Measurements from ENCODE around the gene RPS6KC1. TPM values are rescaled to one million over a fixed set of nuclear protein-coding genes. Genes with fewer than 3 reads are reported as not detected.

Gene RPS6KC1
- polyA plus RNA-seq, 1 donor (not counting 4 experiments of a cell fraction or from before 2014, with no cell fraction given), result 13.0 TPM

DNA sequence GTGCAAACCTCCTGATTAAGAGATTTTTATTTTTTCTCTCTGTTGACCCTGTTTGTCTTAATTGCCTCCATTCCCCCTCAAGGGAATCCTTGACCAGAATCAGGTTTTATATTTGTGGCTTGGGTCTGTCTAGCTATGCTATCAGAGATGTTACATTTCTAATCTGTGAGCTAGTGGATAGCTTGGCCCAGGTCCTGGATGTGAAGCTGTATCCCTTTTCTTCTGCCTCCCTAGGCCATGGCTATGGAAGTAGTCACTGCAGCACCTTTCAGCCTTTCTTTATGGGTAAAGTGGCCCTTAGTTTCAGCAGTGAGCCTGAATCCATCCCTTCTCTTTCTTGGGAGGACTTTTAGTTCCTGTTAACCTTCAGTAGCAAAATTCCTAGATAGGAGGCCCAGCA is 18.4 kb upstream of the RPS6KC1 start:
- Histone ChIP-seq H2AFZ (ENCODE audit: control insufficient read depth, low read length) (no peak overlapping the region), H3K9me3 (ENCODE audit: control insufficient read depth, low read depth, low read length) (no peaks in the 10 kb centered on the region), H3K27ac (ENCODE audit: control insufficient read depth, insufficient read depth, low read length) (no peak overlapping the region), H3K4me2 (ENCODE audit: control insufficient read depth, extremely low read depth, insufficient read depth, low read depth, low read length) (no peak overlapping the region), H3K36me3 (ENCODE audit: control insufficient read depth in 2 of 2, extremely low read depth in 1 of 2, insufficient read depth in 2 of 2, low read length in 2 of 2) (no peaks in the 10 kb centered on the region), H3K27me3 (ENCODE audit: control insufficient read depth, extremely low read depth, insufficient read depth, low read length) (no peaks in the 10 kb centered on the region), H4K20me1 (ENCODE audit: control insufficient read depth, extremely low read depth, insufficient read depth, low read length) (no peaks in the 10 kb centered on the region), H3K4me1 (ENCODE audit: control insufficient read depth, extremely low read depth, insufficient read depth, low read length) (no peaks in the 10 kb centered on the region), H3K79me2 (ENCODE audit: control insufficient read depth, insufficient read depth, low read length) (no peaks in the 10 kb centered on the region), H3K4me3 (ENCODE audit: control insufficient read depth in 2 of 3, extremely low read depth in 1 of 3, insufficient read depth in 2 of 3, low read depth in 1 of 3, low read length in 3 of 3) (no peak overlapping the region), H3K9me1 (ENCODE audit: control insufficient read depth, extremely low read depth, insufficient read depth, low read length) (no peaks in the 10 kb centered on the region), H3K9ac (ENCODE audit: control insufficient read depth, extremely low read depth, insufficient read depth, low read length) (no peak overlapping the region)
- DNase-seq (ENCODE audit: low read depth, low spot score), result no peak
- FAIRE-seq, result no peak
- dilution Hi-C loops (cut with MboI; ENCODE audit: extremely low pct_ligation_motif_present, low sequenced_read_pairs), result no loop called here
- no peak for TF ChIP-seq EZH2 (IDR thresholded peaks at IDR 0.05; ENCODE audit: low read length)
- TF ChIP-seq, protein P1, sequence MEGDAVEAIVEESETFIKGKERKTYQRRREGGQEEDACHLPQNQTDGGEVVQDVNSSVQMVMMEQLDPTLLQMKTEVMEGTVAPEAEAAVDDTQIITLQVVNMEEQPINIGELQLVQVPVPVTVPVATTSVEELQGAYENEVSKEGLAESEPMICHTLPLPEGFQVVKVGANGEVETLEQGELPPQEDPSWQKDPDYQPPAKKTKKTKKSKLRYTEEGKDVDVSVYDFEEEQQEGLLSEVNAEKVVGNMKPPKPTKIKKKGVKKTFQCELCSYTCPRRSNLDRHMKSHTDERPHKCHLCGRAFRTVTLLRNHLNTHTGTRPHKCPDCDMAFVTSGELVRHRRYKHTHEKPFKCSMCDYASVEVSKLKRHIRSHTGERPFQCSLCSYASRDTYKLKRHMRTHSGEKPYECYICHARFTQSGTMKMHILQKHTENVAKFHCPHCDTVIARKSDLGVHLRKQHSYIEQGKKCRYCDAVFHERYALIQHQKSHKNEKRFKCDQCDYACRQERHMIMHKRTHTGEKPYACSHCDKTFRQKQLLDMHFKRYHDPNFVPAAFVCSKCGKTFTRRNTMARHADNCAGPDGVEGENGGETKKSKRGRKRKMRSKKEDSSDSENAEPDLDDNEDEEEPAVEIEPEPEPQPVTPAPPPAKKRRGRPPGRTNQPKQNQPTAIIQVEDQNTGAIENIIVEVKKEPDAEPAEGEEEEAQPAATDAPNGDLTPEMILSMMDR (optimal IDR thresholded peaks at IDR 0.05 in 1 of 3, IDR thresholded peaks at IDR 0.05 in 1 of 3, conservative IDR thresholded peaks at IDR 0.05 in 1 of 3; ENCODE audit: extremely low read depth in 1 of 3, insufficient read depth in 2 of 3, low read length in 3 of 3), result no peak

DNA sequence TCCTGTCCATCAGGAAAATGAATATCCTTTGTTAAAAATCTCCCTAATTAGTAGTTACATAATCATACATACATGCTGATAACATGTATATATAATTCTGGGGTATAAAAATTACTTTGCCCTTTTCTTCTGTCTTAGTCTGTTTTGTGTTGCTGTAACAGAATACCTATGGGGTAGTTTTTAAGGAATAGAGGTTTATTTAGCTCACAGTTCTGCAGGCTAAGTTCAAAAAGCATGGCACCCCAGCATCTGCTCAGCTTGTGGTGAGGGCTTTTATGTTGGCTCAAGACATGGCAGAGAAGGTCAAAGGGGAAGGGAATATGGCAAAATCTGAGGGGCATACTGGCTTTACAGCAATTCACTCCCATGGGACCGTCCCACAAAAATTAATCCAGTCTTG is 16.3 kb upstream of the RPS6KC1 start:
- no peaks in the 10 kb centered on the region for H3K4me1 ChIP-seq (ENCODE audit: control insufficient read depth, extremely low read depth, insufficient read depth, low read length)
- dilution Hi-C loops (cut with MboI; ENCODE audit: extremely low pct_ligation_motif_present, low sequenced_read_pairs), result no loop called here
- H3K27ac ChIP-seq (ENCODE audit: control insufficient read depth, insufficient read depth, low read length), result no peak overlapping the region
- H3K9me3 ChIP-seq (ENCODE audit: control insufficient read depth, low read depth, low read length), result no peaks in the 10 kb centered on the region
- no peak for FAIRE-seq
- no peak overlapping the region for H3K4me3 ChIP-seq (ENCODE audit: control insufficient read depth in 2 of 3, extremely low read depth in 1 of 3, insufficient read depth in 2 of 3, low read depth in 1 of 3, low read length in 3 of 3)
- no peaks in the 10 kb centered on the region for H3K36me3 ChIP-seq (ENCODE audit: control insufficient read depth in 2 of 2, extremely low read depth in 1 of 2, insufficient read depth in 2 of 2, low read length in 2 of 2)
- H4K20me1 ChIP-seq (ENCODE audit: control insufficient read depth, extremely low read depth, insufficient read depth, low read length), result no peaks in the 10 kb centered on the region
- no peaks in the 10 kb centered on the region for H3K27me3 ChIP-seq (ENCODE audit: control insufficient read depth, extremely low read depth, insufficient read depth, low read length)
- no peak overlapping the region for H3K4me2 ChIP-seq (ENCODE audit: control insufficient read depth, extremely low read depth, insufficient read depth, low read depth, low read length)
- H2AFZ ChIP-seq (ENCODE audit: control insufficient read depth, low read length), result no peak overlapping the region
- H3K79me2 ChIP-seq (ENCODE audit: control insufficient read depth, insufficient read depth, low read length), result no peaks in the 10 kb centered on the region
- H3K9me1 ChIP-seq (ENCODE audit: control insufficient read depth, extremely low read depth, insufficient read depth, low read length), result no peaks in the 10 kb centered on the region
- H3K9ac ChIP-seq (ENCODE audit: control insufficient read depth, extremely low read depth, insufficient read depth, low read length), result no peak overlapping the region
- no peak for TF ChIP-seq EZH2 (IDR thresholded peaks at IDR 0.05; ENCODE audit: low read length)
- TF ChIP-seq, protein P1 (optimal IDR thresholded peaks at IDR 0.05 in 1 of 3, IDR thresholded peaks at IDR 0.05 in 1 of 3, conservative IDR thresholded peaks at IDR 0.05 in 1 of 3; ENCODE audit: extremely low read depth in 1 of 3, insufficient read depth in 2 of 3, low read length in 3 of 3), result no peak
- no peak for DNase-seq (ENCODE audit: low read depth, low spot score)

Measured in keratinocyte (primary cell).